Lower leg skin (tissue), 4 donors: Measurements from ENCODE around the gene VAMP5. TPM values are rescaled to one million over a fixed set of nuclear protein-coding genes. Genes with fewer than 3 reads are reported as not detected.
"Not testable (repeated sequence)": the region's sequence is repeated elsewhere in the genome, so short reads cannot be mapped to it uniquely, and the experiment has no call there.

Source experiments
- DNase-seq, 2 donors: peaks; one replicate each; pipeline ENCODE4 v3.0.0-alpha.2; 2019; ENCODE audit warnings: low spot score in 2 of 2
- H3K4me3 ChIP-seq: fragments of 200-600 bp; sonication (generic); 2 replicates; pipeline ENCODE4 v1.5.1; 2017; ENCODE audit warnings: mild to moderate bottlenecking, low read depth; ENCODE audit not compliant: poor library complexity, severe bottlenecking
- POLR2A ChIP-seq, 2 donors: fragments of 450-650 bp; IDR thresholded peaks; one replicate each; pipeline ENCODE4 v1.6.1; 2016 to 2017; ENCODE audit warnings: antibody characterized with exemption in 2 of 2, mild to moderate bottlenecking in 1 of 2, moderate library complexity in 1 of 2
- WGBS, 2 donors: methylation state at CpG; one replicate each; pipeline ENCODE4 v1.1.5; 2018; 5-methylcytosine and 5-hydroxymethylcytosine counted together
- intact Hi-C: fragments of 100-400 bp; cut with DNase I; formaldehyde crosslinking; loops from one replicate; pipeline ENCODE4 v1.15.0; 2023; ENCODE audit warnings: low total_unique reads
- total RNA-seq, 4 donors: library from RNA; depleted of rRNA; stranded (reverse); fragments of >200 nt; gene quantifications; one replicate each; pipeline ENCODE4 v1.1.0, GENCODE V29; 2016
- TF ChIP-seq, protein P1 (sequence below), 3 donors: fragments of 450-650 bp; IDR thresholded peaks; one replicate each; pipeline ENCODE4 v1.5.1; 2016; ENCODE audit warnings: antibody characterized with exemption in 3 of 3, mild to moderate bottlenecking in 3 of 3, moderate library complexity in 2 of 3

Gene VAMP5
- total RNA-seq, 4 donors from 2014 or later, result 10.1 to 35.6 (median 14.0) TPM

DNA sequence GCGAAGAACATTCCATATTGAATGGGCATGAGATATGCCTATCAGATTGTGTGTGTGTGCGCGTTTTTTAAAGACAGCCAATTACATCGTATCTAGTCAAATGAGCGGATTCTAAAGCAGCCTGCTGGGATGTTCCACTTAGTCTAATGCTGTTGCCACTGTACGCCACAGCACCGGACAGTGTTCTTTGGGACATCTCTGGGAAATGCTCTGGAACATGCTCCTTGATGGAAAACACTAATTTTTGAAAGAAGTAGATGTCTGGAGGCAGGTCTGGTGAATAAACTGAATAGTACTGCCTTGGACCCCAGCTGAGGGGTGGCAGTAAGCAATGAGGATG is 21.9 kb downstream of the VAMP5 start:
- 71 to 78% methylated on average over 7 of the region's 7 CpGs for WGBS, 2 donors
- H3K4me3 ChIP-seq, result no peak overlapping the region
- no peak for DNase-seq
- intact Hi-C loops, result no loop called here
- TF ChIP-seq, protein P1, sequence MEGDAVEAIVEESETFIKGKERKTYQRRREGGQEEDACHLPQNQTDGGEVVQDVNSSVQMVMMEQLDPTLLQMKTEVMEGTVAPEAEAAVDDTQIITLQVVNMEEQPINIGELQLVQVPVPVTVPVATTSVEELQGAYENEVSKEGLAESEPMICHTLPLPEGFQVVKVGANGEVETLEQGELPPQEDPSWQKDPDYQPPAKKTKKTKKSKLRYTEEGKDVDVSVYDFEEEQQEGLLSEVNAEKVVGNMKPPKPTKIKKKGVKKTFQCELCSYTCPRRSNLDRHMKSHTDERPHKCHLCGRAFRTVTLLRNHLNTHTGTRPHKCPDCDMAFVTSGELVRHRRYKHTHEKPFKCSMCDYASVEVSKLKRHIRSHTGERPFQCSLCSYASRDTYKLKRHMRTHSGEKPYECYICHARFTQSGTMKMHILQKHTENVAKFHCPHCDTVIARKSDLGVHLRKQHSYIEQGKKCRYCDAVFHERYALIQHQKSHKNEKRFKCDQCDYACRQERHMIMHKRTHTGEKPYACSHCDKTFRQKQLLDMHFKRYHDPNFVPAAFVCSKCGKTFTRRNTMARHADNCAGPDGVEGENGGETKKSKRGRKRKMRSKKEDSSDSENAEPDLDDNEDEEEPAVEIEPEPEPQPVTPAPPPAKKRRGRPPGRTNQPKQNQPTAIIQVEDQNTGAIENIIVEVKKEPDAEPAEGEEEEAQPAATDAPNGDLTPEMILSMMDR (IDR thresholded peaks at IDR 0.05), result no peak
- no peak for TF ChIP-seq POLR2A (IDR thresholded peaks at IDR 0.05)

DNA sequence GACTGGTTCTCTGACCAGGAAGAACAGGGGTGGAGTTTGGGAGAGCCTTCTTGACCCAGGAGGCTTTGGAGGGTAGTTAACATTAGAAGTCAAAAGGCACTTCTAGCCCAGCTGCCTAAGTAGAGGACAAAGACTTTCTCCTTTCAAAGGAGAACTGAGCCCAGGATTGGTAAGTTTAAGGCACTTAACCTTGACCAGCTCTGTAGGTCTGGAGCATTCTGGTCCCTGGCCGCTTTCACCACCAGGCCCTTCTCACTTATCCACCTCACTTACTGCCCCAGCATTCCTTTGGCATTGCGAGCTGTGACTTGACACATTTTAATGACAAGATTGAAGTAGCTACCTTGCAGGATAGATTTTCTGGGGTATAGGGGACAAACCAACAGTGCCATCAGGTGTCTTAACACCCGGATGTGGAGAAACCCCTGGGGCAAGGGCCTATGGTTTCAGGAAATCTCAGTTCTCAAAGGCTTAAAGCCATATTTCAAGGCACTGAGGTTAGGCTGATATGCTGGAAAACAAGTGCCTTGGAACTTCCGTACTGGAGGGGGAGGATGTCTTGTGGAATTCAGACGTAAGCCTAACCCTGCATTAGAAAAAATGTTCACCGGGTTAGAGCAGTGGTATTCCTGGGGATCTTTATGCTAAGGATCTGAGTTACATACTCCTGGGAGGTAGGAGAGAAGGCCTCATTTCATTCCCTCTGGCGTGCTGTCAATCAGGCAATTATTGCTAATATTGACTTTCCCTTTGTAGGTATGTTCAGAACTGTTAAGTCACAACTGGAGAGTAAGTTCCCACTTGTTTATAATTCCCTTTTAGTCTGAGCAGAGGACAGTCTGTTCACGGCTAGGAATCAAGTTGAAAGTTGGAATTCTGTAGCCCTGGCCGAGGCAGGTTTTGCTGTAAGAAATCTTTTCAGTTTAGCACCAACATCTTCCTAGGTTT is 23.3 kb downstream of the VAMP5 start:
- H3K4me3 ChIP-seq, result no peak overlapping the region
- no peak for DNase-seq
- WGBS, 2 donors, result 76 to 78% methylated on average over 9 of the region's 9 CpGs
- intact Hi-C loops, result no loop called here
- TF ChIP-seq POLR2A (IDR thresholded peaks at IDR 0.05), result no peak
- TF ChIP-seq, protein P1 (IDR thresholded peaks at IDR 0.05), result no peak

DNA sequence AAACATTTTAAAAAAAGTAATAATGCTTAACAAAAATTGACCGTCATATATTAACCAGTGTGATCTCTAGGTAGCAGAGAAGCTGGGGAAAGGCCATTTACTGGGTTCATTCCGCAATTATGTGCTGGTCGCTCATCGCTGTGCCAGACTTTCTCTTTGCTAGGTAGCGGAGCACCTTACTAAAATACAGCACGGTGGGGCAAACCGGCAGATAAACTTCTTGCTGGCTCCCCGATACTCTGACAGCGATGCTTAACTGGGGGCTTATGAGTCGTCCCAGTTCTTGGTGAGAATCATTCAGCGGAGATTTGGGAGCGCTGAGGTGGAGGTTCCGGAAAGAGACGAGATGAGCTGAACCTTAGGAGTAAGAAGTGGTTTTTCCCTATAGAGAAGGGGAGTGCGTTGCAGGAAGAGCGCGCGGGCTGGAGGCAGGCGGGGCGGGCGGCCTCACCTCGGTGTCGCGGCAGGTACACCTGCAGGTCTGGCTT is 27.0 kb downstream of the VAMP5 start:
- TF ChIP-seq POLR2A (IDR thresholded peaks at IDR 0.05), result no peak
- TF ChIP-seq, protein P1 (IDR thresholded peaks at IDR 0.05), result no peak
- H3K4me3 ChIP-seq, result peak overlapping the region; percentile 84
- no peak for DNase-seq
- 5 to 9% methylated on average over 22 to 24 of the region's 24 CpGs for WGBS, 2 donors
- intact Hi-C loops, result no loop called here

DNA sequence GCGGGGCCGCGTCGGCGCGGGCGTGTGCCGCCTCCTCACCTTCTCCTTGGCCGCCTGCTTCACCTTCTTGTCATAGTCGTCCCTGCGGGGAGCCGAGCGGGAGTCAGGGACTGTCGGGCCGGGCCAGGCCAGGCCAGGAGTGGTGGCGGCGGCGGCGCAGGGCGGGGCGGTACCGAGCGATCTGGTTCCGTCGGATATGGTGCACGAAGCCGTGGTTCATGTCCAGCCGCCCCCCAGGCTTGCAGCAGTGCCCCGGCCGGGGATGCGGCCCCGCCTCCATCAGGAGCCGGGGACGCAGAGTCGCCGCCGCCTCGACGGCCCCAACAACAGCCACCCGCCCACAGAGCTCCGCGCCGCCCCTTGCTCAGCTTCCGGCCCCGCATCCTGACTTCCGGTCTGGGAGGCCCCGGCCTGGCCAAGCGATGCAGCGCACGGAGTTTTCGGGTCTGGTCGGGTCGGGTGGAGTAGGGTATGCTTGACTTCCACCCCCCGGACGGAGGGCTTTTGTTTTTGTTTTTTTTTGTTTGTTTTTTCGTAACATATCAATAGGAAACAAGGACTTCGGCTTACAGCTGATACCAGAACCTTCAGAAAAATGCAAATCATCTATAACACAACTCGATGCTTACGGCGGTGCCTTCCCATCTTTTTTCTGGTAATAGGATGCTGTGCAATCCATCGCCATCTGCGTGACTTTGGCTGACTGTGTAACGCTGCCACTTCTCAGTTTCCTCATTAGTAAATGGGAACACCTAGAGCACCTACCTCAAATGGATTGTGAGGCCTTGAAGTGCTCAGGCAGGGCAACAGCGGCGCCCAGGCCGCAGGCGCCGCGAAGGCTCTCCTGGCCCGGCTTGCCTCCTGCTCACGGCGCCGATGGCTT is 27.7 kb downstream of the VAMP5 start, which contains the start of gene C2orf68:
TSS of gene C2orf68 (minus strand) at position 362 of the 883 bp plus-strand sequence. CDS start at position 280, 82 bp downstream.
- peak; percentile 88 to 98 for DNase-seq
- WGBS, 2 donors, result 9 to 13% methylated on average over 49 to 58 of the region's 73 CpGs
- TF ChIP-seq POLR2A (IDR thresholded peaks at IDR 0.05), result no peak
- TF ChIP-seq, protein P1 (IDR thresholded peaks at IDR 0.05), result no peak
- intact Hi-C loops, result no loop called here
- H3K4me3 ChIP-seq, result peak within 1 kb of the TSS; percentile 84

DNA sequence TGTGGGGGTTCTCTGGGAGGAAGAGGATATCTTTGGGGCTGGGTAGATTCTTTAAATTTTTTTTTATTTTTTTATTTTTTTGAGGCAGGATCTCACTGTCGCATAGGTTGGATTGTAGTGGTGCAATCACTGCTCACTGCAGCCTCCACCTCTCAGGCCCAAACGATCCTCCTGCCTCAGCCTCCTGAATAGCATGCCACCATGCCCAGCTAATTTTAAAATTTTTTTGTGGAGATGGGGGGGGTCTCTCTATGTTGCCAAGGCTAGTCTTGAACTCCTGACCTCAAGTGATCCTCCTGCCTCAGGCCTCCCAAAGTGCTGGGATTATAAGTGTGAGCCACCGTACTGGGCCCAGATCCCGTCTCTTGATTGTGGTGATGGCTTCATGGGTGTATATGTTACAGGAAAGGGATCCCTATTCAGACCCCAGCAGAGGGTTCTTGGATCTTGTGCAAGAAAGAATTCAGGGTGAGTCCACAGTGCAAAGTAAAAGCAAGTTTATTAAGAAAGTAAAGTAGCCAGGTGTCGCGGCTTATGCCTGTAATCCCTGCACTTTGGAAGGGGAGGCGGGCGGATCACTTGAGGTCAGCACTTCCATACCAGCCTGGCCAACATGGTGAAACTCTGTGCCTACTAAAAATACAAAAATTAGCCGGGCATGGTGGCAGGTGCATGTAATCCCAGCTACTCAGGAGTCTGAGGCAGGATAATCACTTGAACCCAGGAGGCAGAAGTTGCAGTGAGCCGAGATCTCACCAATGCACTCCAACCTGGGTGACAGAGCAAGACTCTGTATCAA is 29.7 kb downstream of the VAMP5 start:
- intact Hi-C loops, result no loop called here
- no peak for DNase-seq
- TF ChIP-seq, protein P1 (IDR thresholded peaks at IDR 0.05), result no peak
- TF ChIP-seq POLR2A (IDR thresholded peaks at IDR 0.05), result no peak
- WGBS, 2 donors, result 86 to 88% methylated on average over 10 of the region's 10 CpGs
- H3K4me3 ChIP-seq, result no peak overlapping the region

DNA sequence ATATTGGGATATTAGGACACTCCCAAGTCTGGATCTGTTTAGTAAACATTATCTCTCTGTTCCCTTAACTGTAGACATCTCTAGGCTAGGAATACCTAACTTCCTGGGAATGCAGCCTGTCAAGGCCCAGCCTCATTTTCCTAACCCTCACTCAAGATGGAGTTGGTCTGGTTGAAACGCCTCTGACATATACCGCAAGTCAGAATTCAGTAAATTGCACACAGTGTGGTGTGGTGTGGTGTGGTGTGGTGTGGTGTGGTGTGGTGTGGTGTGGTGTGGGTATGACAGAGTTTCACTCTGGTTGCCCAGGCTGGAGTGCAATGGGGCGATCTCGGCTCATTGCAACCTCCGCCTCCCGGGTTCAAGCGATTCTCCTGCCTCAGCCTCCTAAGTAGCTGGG is 30.5 kb downstream of the VAMP5 start:
- WGBS, 2 donors, result 95 to 96% methylated on average over 7 of the region's 7 CpGs
- DNase-seq, H3K4me3 ChIP-seq, intact Hi-C loops: not testable (repeated sequence)
